ENCODE results near the gene CFHR5.

GRCh38 chr1:196980859-196981258, 3.5 kb downstream of the CFHR5 start:
- TF ChIP-seq POLR2A (IDR thresholded peaks at IDR 0.05; ENCODE audit: low read depth, low read length) (no peak), SPI1 (IDR thresholded peaks at IDR 0.05; ENCODE audit: low read depth, low read length) (no peak), TAF1 (IDR thresholded peaks at IDR 0.05; ENCODE audit: low read depth, low read length) (no peak), POLR2AphosphoS5 (IDR thresholded peaks at IDR 0.05; ENCODE audit: low read depth, low read length) (no peak), POU2F2 (IDR thresholded peaks at IDR 0.05; ENCODE audit: low read depth, low read length) (no peak)
